Measurements from ENCODE around the gene TNRC6C. TPM values are rescaled to one million over a fixed set of nuclear protein-coding genes. Genes with fewer than 3 reads are reported as not detected.

TNRC6C gene
- total and polyA plus RNA-seq, 2 of the 13 experiments (the other 11 are each of a cell fraction or from before 2014, with no cell fraction given) = 0.66 to 4.9 TPM

GRCh38 chr17:78135858-78136500 lies 177.5 kb downstream of the TNRC6C start (continued):
- TF ChIP-seq, protein P1, sequence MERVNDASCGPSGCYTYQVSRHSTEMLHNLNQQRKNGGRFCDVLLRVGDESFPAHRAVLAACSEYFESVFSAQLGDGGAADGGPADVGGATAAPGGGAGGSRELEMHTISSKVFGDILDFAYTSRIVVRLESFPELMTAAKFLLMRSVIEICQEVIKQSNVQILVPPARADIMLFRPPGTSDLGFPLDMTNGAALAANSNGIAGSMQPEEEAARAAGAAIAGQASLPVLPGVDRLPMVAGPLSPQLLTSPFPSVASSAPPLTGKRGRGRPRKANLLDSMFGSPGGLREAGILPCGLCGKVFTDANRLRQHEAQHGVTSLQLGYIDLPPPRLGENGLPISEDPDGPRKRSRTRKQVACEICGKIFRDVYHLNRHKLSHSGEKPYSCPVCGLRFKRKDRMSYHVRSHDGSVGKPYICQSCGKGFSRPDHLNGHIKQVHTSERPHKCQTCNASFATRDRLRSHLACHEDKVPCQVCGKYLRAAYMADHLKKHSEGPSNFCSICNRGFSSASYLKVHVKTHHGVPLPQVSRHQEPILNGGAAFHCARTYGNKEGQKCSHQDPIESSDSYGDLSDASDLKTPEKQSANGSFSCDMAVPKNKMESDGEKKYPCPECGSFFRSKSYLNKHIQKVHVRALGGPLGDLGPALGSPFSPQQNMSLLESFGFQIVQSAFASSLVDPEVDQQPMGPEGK (CRISPR knock-in tag; IDR thresholded peaks at IDR 0.05) = 0 out of 2 replicates have a peak, but pooled peaks have one; percentile 21
- TF ChIP-seq ZNF460 (CRISPR knock-in tag; IDR thresholded peaks at IDR 0.05; ENCODE audit: borderline replicate concordance) (peak; percentile 91), GATAD2A (CRISPR knock-in tag; IDR thresholded peaks at IDR 0.05) (0 out of 2 replicates have a peak, but pooled peaks have one; percentile 17), FOXK1 (CRISPR knock-in tag; IDR thresholded peaks at IDR 0.05; ENCODE audit: borderline replicate concordance, low read depth) (0 out of 2 replicates have a peak, but pooled peaks have one; percentile 11), ATF4 (CRISPR knock-in tag; IDR thresholded peaks at IDR 0.05) (peak in 1 of 2 experiments; percentile 68; a peak in 1 of 4 replicates), FOXP1 (IDR thresholded peaks at IDR 0.05) (peak; percentile 56), FOXP1 (CRISPR knock-in tag; IDR thresholded peaks at IDR 0.05) (no peak), ZNF230 (CRISPR knock-in tag; IDR thresholded peaks at IDR 0.05) (0 out of 2 replicates have a peak, but pooled peaks have one; percentile 12), ZNF232 (CRISPR knock-in tag; IDR thresholded peaks at IDR 0.05; ENCODE audit: borderline replicate concordance) (no peak), NR2F6 (IDR thresholded peaks at IDR 0.05) (no peak; the same call in 1 of the 2 replicates), NR2F6 (CRISPR knock-in tag; IDR thresholded peaks at IDR 0.05) (peak; percentile 53), FOSL2 (CRISPR knock-in tag; IDR thresholded peaks at IDR 0.05) (peak; percentile 79), HOXA5 (CRISPR knock-in tag; IDR thresholded peaks at IDR 0.05) (no peak), CTCF (CRISPR knock-in tag; IDR thresholded peaks at IDR 0.05) (0 out of 2 replicates have a peak, but pooled peaks have one; percentile 3), ZNF674 (CRISPR knock-in tag; IDR thresholded peaks at IDR 0.05; ENCODE audit: low read depth) (no peak)
- TF ChIP-seq, protein P2, sequence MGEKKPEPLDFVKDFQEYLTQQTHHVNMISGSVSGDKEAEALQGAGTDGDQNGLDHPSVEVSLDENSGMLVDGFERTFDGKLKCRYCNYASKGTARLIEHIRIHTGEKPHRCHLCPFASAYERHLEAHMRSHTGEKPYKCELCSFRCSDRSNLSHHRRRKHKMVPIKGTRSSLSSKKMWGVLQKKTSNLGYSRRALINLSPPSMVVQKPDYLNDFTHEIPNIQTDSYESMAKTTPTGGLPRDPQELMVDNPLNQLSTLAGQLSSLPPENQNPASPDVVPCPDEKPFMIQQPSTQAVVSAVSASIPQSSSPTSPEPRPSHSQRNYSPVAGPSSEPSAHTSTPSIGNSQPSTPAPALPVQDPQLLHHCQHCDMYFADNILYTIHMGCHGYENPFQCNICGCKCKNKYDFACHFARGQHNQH (CRISPR knock-in tag; IDR thresholded peaks at IDR 0.05) = 0 out of 2 replicates have a peak, but pooled peaks have one; percentile 14
- TF ChIP-seq, protein P3, sequence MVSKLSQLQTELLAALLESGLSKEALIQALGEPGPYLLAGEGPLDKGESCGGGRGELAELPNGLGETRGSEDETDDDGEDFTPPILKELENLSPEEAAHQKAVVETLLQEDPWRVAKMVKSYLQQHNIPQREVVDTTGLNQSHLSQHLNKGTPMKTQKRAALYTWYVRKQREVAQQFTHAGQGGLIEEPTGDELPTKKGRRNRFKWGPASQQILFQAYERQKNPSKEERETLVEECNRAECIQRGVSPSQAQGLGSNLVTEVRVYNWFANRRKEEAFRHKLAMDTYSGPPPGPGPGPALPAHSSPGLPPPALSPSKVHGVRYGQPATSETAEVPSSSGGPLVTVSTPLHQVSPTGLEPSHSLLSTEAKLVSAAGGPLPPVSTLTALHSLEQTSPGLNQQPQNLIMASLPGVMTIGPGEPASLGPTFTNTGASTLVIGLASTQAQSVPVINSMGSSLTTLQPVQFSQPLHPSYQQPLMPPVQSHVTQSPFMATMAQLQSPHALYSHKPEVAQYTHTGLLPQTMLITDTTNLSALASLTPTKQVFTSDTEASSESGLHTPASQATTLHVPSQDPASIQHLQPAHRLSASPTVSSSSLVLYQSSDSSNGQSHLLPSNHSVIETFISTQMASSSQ (IDR thresholded peaks at IDR 0.05; ENCODE audit: low read depth) = no peak
- TF ChIP-seq, protein P3 (CRISPR knock-in tag; IDR thresholded peaks at IDR 0.05; ENCODE audit: borderline replicate concordance) = peak; percentile 39; the same call in 1 of the 2 replicates
- TF ChIP-seq, protein P4, sequence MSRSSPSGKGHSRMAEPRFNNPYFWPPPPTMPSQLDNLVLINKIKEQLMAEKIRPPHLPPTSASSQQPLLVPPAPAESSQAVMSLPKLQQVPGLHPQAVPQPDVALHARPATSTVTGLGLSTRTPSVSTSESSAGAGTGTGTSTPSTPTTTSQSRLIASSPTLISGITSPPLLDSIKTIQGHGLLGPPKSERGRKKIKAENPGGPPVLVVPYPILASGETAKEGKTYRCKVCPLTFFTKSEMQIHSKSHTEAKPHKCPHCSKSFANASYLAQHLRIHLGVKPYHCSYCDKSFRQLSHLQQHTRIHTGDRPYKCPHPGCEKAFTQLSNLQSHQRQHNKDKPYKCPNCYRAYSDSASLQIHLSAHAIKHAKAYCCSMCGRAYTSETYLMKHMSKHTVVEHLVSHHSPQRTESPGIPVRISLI (CRISPR knock-in tag; IDR thresholded peaks at IDR 0.05; ENCODE audit: borderline replicate concordance) = peak; percentile 34; the same call in 1 of the 2 replicates
